Kidney glomerular epithelial cell (primary cell): ENCODE data around the gene POLR2E.

ENCODE experiments used
- DNase-seq: peaks from one replicate; lab custom pipeline; 2025; lab: John Stamatoyannopoulos, UW

POLR2E gene

GRCh38 chr19:1063909-1064660, 31.1 kb downstream of the POLR2E start:
- no peak for DNase-seq

DNA sequence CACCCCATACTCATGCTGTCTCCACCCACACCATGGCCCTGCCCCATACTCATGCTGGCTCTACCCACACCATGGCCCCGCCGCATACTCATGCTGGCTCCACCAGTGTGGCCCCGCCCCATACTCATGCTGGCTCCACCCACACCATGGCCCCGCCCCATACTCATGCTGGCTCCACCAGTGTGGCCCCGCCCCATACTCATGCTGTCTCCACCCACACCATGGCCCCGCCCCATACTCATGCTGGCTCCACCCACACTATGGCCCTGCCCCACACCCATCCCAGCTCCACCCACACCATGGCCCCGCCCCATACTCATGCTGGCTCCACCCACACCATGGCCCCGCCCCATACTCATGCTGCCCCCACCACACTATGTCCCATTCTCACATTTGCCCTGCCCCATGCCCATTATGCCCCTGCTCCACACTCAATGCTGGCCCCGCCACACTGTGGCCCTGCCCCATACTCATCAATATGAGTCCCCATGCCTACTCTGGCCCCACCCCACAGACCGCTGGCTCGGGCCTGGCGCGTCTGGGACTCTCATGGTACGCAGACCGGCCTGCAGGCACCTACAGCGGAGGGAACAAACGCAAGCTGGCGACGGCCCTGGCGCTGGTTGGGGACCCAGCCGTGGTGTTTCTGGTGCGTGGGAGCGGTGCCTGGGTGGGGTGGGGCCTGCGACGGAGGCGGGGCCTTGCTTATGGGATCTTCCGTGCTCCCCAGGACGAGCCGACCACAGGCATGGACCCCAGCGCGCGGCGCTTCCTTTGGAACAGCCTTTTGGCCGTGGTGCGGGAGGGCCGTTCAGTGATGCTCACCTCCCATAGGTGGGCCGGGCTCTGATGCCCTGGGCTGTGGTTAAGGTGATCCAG, 31.9 kb downstream of the POLR2E start:
- DNase-seq: no peak

- DNase-seq: no peak
Measured at GRCh38 chr19:1062387-1063029, 32.7 kb downstream of the POLR2E start.

- DNase-seq: no peak
Measured at GRCh38 chr19:1061987-1062386, 33.2 kb downstream of the POLR2E start.

DNA sequence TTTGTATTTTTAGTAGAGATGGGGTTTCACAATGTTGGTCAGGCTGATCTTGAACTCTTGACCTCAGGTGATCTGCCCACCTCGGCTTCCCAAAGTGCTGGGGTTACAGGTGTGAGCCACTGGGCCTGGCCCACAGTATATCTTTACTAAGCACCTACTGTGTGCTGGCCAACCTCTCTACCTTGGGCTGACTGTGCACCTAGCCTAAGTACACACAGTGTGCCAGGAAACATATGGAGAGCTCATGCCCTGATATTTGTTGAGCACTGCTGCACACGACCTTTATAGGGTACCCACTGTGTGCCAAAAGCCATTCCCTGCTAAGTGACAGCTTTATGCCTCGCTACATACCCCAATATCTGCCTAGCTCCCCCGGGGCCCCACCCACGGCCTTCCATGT, 34.5 kb downstream of the POLR2E start:
- DNase-seq: no peak

DNA sequence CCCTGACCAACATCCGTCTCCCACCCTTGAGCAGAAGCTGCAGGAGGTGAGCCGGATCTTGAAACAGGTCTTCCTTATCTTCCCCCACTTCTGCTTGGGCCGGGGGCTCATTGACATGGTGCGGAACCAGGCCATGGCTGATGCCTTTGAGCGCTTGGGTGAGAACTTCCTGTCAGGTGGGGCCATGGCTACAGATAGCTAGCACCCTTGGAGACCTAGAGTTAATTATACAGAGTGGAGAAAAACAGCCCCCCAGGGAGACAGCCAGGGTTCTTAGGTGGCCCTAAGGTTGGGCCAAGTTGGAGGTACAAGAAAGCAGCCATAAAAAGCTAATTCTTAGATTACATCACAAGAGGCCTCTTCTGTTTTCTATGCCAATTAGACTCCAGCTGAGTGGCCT, 37.1 kb downstream of the POLR2E start:
- DNase-seq: no peak

GRCh38 chr19:1057176-1057855, 37.9 kb downstream of the POLR2E start:
- DNase-seq: peak; percentile 46

- no peak for DNase-seq
Measured at GRCh38 chr19:1055886-1056620, 39.1 kb downstream of the POLR2E start.

DNA sequence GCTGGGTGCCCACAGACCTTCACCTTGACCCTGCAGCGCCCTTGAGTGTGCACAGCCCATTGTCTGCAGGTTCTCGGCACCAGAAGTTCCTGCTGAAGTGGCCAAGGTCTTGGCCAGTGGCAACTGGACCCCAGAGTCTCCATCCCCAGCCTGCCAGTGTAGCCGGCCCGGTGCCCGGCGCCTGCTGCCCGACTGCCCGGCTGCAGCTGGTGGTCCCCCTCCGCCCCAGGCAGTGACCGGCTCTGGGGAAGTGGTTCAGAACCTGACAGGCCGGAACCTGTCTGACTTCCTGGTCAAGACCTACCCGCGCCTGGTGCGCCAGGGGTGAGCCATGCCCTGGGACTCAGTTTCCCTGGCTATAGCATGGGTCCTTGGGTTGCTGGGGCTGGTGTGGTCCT, 40.1 kb downstream of the POLR2E start:
- DNase-seq: no peak

GRCh38 chr19:1054102-1055027, 40.8 kb downstream of the POLR2E start:
- no peak for DNase-seq

- no peak for DNase-seq
Measured at GRCh38 chr19:1053176-1054101, 41.7 kb downstream of the POLR2E start.

DNA sequence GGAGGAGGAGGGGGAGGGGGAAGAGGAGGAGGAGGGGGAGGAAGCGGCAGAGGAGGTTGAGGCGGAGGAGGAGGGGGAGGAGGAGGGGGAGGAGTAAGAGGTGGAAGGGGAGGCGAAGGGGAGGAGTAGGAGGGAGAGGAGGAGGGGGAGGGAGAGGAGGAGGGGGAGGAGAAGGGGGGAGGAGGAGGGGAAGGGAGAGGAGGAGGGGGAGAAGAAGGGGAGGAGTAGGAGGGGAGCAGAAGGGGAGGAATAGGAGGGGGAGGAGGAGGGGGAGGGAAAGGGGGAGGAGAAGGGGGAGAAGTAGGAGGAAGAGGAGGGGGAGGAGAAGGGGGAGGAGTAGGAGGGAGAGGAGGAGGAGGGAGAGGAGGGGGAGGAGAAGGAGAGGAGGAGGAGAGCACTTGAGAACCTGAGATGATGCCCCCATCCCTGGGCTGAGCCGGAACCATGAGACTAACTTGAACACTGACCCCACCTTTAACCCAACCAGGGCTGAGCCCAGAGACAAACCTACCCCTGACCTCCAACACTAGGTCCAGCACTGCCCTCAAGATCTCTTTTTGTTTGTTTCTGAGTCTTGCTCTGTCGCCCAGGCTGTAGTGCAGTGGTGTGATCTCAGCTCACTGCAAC, 42.7 kb downstream of the POLR2E start:
- DNase-seq: no peak

DNA sequence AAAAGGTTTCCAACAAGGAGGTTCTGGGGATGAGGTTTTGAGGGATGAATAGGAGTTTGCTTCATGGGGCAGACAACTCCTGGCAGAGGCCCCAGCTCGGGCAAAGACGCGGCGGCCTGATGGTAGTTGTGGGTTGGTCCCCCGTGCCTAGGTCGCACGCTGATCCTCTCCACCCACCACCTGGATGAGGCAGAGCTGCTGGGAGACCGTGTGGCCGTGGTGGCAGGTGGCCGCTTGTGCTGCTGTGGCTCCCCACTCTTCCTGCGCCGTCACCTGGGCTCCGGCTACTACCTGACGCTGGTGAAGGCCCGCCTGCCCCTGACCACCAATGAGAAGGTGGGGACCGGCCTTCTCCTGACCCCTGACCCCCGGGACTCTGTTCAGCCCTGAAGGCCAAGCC, 43.4 kb downstream of the POLR2E start:
- DNase-seq: no peak

- DNase-seq: no peak
Measured at GRCh38 chr19:1050989-1051788, 44.0 kb downstream of the POLR2E start.

- no peak for DNase-seq
Measured at GRCh38 chr19:1049800-1050199, 45.4 kb downstream of the POLR2E start.

- DNase-seq: no peak
Measured at GRCh38 chr19:1049106-1049505, 46.1 kb downstream of the POLR2E start.

GRCh38 chr19:1047696-1048147, 47.5 kb downstream of the POLR2E start:
- no peak for DNase-seq
